Brain microvascular endothelial cell (primary cell): ENCODE results near the gene SCAF4.

Experiments
- DNase-seq: peaks from one replicate; pipeline ENCODE4 v3.0.0-alpha.2; 2020
- H3K27ac ChIP-seq: fragments of 250-450 bp; sonication (Bioruptor Pico); 2 replicates; pipeline ENCODE4 v1.5.1; 2020; ENCODE audit warnings: mild to moderate bottlenecking, moderate library complexity
- H3K27me3 ChIP-seq: fragments of 250-450 bp; sonication (Bioruptor Pico); replicated peaks from 2 replicates; pipeline ENCODE4 v1.5.1; 2020; ENCODE audit warnings: mild to moderate bottlenecking
- H3K36me3 ChIP-seq: fragments of 250-450 bp; sonication (Bioruptor Pico); replicated peaks from 2 replicates; pipeline ENCODE4 v1.5.1; 2020; ENCODE audit warnings: mild to moderate bottlenecking
- H3K4me3 ChIP-seq: 2 replicates; pipeline ENCODE4 v1.5.1; 2011; ENCODE audit warnings: low read depth, mild to moderate bottlenecking, control low read depth, low read length, moderate library complexity
- in situ Hi-C: cut with HindIII; loops from 2 replicates; pipeline ENCODE4 v1.10.0; 2017; ENCODE audit warnings: low sequenced_read_pairs, low pct_ligation_motif_present
- TF ChIP-seq, protein P1 (sequence below): IDR thresholded peaks from 2 replicates; pipeline ENCODE4 v1.5.1; 2011; ENCODE audit warnings: low read depth, mild to moderate bottlenecking, moderate library complexity, low read length, control low read depth, inconsistent platforms; ENCODE audit errors: missing control alignments

SCAF4 gene

GRCh38 chr21:31756787-31757186 lies 24.9 kb upstream of the SCAF4 start:
- in situ Hi-C loops = no loop called here
- Histone ChIP-seq H3K36me3 (no peaks in the 10 kb centered on the region), H3K27me3 (no peaks in the 10 kb centered on the region), H3K27ac (no peak overlapping the region), H3K4me3 (no peak overlapping the region)
- TF ChIP-seq, protein P1, sequence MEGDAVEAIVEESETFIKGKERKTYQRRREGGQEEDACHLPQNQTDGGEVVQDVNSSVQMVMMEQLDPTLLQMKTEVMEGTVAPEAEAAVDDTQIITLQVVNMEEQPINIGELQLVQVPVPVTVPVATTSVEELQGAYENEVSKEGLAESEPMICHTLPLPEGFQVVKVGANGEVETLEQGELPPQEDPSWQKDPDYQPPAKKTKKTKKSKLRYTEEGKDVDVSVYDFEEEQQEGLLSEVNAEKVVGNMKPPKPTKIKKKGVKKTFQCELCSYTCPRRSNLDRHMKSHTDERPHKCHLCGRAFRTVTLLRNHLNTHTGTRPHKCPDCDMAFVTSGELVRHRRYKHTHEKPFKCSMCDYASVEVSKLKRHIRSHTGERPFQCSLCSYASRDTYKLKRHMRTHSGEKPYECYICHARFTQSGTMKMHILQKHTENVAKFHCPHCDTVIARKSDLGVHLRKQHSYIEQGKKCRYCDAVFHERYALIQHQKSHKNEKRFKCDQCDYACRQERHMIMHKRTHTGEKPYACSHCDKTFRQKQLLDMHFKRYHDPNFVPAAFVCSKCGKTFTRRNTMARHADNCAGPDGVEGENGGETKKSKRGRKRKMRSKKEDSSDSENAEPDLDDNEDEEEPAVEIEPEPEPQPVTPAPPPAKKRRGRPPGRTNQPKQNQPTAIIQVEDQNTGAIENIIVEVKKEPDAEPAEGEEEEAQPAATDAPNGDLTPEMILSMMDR = no peak
- DNase-seq = no peak

DNA sequence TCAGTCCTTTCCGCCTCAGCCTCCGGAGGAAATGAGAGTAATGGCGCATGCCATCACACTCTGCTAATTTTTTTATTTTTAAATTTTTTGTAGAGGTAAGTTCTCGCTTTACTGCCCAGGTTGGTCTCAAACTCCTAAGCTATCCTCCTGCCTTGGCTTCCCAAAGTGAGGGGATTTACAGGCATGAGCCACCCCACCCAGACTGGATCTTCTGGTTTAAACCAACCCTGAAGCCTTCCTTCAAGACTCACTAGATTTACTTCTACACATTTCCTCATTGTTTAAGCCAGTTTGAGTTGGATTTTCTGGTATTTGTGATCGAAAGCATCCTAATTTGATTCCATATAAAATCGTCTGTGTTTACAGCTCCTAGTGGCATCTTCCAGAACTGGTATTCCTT lies 23.1 kb upstream of the SCAF4 start:
- Histone ChIP-seq H3K36me3 (no peaks in the 10 kb centered on the region), H3K4me3 (no peak overlapping the region), H3K27ac (no peak overlapping the region), H3K27me3 (no peaks in the 10 kb centered on the region)
- no peak for DNase-seq
- TF ChIP-seq, protein P1 = no peak
- in situ Hi-C loops = no loop called here

DNA sequence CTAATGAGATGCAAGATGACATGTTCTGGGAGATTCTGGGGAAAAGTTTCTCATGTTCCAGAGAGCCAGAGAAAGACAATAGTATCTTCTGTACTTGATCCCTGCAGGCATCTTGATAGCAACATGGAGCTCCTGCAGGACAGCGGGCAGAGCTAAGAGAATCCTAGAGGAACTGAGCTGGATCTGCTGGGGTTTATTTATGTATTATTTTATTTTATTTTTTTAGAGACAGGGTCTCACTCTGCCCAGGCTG lies 22.7 kb upstream of the SCAF4 start:
- Histone ChIP-seq H3K36me3 (no peaks in the 10 kb centered on the region), H3K27ac (no peak overlapping the region), H3K4me3 (no peak overlapping the region), H3K27me3 (no peaks in the 10 kb centered on the region)
- DNase-seq = no peak
- TF ChIP-seq, protein P1 = no peak
- in situ Hi-C loops = no loop called here

DNA sequence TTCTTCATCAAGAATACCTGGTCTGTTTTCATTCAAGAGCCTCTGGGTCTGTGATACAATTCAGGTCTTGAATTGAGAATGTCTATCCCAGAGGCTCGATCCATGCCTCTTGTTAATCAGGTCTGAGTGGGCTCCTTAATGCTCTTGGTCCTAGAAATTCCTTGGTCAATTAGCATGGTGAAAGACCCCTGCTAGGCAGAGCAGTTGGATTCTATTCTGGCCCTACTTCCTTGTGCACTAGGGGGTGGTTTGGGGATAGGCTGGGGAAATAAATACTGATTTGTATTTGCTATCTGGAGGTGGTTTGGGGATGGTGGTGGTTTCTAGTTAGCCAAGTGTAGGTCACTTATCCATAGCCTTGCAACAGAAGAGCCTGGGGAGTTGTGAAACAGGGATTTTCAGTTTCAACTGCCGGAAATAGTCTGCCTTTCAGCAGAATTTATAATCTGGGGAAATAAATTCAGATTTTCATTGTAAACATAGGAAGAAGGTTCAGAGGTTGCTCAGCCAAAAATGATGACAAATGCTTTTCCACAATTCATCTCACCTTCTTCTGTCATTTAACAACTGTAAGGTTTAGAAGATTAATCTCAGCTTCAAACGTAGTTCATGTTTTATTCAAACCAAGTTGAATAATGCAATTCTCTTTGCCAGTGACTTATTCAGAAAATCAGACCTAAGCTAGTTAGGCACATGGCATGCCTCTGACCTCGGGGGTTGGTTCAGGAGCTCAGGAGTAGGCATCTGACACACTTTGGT lies 22.2 kb upstream of the SCAF4 start:
- no peak for DNase-seq
- TF ChIP-seq, protein P1 = no peak
- no peak overlapping the region for H3K27ac ChIP-seq
- H3K27me3 ChIP-seq = no peaks in the 10 kb centered on the region
- H3K36me3 ChIP-seq = no peaks in the 10 kb centered on the region
- in situ Hi-C loops = no loop called here
- H3K4me3 ChIP-seq = no peak overlapping the region

DNA sequence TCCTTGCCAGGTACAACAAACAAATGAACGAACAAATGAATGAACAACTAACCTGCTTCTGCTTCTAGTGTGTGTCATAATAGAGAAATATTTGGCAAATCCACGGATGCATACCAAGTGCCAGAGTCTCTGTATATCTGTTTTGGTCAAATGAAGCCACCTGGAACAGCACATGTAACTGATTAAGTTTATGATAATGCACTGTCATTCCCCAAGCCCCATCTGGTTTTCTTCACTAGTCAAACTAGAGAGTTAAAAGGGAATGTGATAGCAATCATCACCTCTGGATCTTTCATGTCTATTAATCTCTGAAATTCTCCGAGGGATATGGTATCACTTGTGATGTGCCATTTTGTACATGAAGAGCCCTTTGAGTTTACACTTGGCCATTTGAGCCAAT lies 21.0 kb upstream of the SCAF4 start:
- TF ChIP-seq, protein P1 = no peak
- H3K27me3 ChIP-seq = no peaks in the 10 kb centered on the region

GRCh38 chr21:31752352-31752751 lies 20.4 kb upstream of the SCAF4 start:
- H3K27me3 ChIP-seq = no peaks in the 10 kb centered on the region
- H3K4me3 ChIP-seq = no peak overlapping the region
- DNase-seq = no peak
- TF ChIP-seq, protein P1 = no peak
- H3K36me3 ChIP-seq = no peaks in the 10 kb centered on the region
- in situ Hi-C loops = no loop called here
- H3K27ac ChIP-seq = no peak overlapping the region

More for the DNA sequence above, 21.0 kb upstream of the SCAF4 start:
- Histone ChIP-seq H3K27ac (no peak overlapping the region), H3K36me3 (no peaks in the 10 kb centered on the region), H3K4me3 (no peak overlapping the region)
- in situ Hi-C loops = no loop called here
- no peak for DNase-seq
